WTC11 (cell line): ENCODE measurements around the gene SLC17A5. TPM values are rescaled to one million over a fixed set of nuclear protein-coding genes. Genes with fewer than 3 reads are reported as not detected.

ENCODE experiments used
- ATAC-seq: fragments of 200-7000 bp; cut with Tn5 transposase; 2 replicates; pipeline ENCODE4 v1.10.0; 2021; ENCODE audit warnings: mild to moderate bottlenecking, moderate library complexity
- CTCF ChIA-PET: fragments of 300-600 bp; sonication (Branson Sonifier 250); formaldehyde crosslinking; loops from one replicate; lab custom pipeline; 2021; ENCODE audit warnings: antibody characterized with exemption; lab: Charles Lee
- POLR2A ChIA-PET: fragments of 350-600 bp; sonication (Branson Sonifier 250); formaldehyde crosslinking; loops from one replicate; lab custom pipeline; 2021; ENCODE audit warnings: antibody characterized with exemption; lab: Charles Lee
- DNase-seq: peaks from one replicate; pipeline ENCODE4 v3.0.0; 2021; ENCODE audit warnings: low spot score
- H3K27ac Mint-ChIP-seq: 2 replicates; pipeline ENCODE4 v1.8.0; 2021; ENCODE audit warnings: mixed read lengths
- H3K27me3 Mint-ChIP-seq: 2 replicates; pipeline ENCODE4 v1.8.0; 2021; ENCODE audit warnings: low read depth, mild to moderate bottlenecking, moderate library complexity, mixed read lengths
- H3K36me3 Mint-ChIP-seq: 2 replicates; pipeline ENCODE4 v1.8.0; 2021; ENCODE audit warnings: mixed read lengths
- H3K4me1 Mint-ChIP-seq: 2 replicates; pipeline ENCODE4 v1.8.0; 2022; ENCODE audit warnings: mixed read lengths
- H3K4me3 Mint-ChIP-seq: 2 replicates; pipeline ENCODE4 v1.8.0; 2021; ENCODE audit warnings: mild to moderate bottlenecking, moderate library complexity, mixed read lengths
- H3K9me3 Mint-ChIP-seq: 2 replicates; pipeline ENCODE4 v1.8.0; 2021; ENCODE audit warnings: mixed read lengths
- ATF1 ChIP-seq: sonication (generic); formaldehyde crosslinking; IDR thresholded peaks from 2 replicates; pipeline ENCODE4 v1.8.1; 2023; ENCODE audit warnings: mild to moderate bottlenecking, moderate library complexity, missing genetic modification reagents
- ETV6 ChIP-seq: sonication (generic); formaldehyde crosslinking; IDR thresholded peaks from 2 replicates; pipeline ENCODE4 v1.8.1; 2022; ENCODE audit warnings: mild to moderate bottlenecking, missing genetic modification reagents
- FOXK1 ChIP-seq: sonication (generic); formaldehyde crosslinking; IDR thresholded peaks from 2 replicates; pipeline ENCODE4 v1.8.0; 2022; ENCODE audit warnings: mild to moderate bottlenecking, moderate library complexity, missing genetic modification reagents
- GTF2I ChIP-seq: fragments of 250-450 bp; sonication (Bioruptor Pico); conservative IDR thresholded peaks from 2 replicates; pipeline ENCODE4 v1.4.0; 2021; ENCODE audit warnings: mild to moderate bottlenecking
- KAT7 ChIP-seq: sonication (generic); formaldehyde crosslinking; IDR thresholded peaks from 2 replicates; pipeline ENCODE4 v1.8.1; 2023; ENCODE audit warnings: missing genetic modification reagents, mild to moderate bottlenecking, borderline replicate concordance
- MXD4 ChIP-seq: fragments of 250-450 bp; sonication (Bioruptor Pico); IDR thresholded peaks from 2 replicates; pipeline ENCODE4 v1.8.0; 2021; ENCODE audit warnings: mild to moderate bottlenecking, moderate library complexity, borderline replicate concordance
- NR1H2 ChIP-seq: sonication (generic); formaldehyde crosslinking; IDR thresholded peaks from 2 replicates; pipeline ENCODE4 v1.9.0; 2021; ENCODE audit warnings: mild to moderate bottlenecking, moderate library complexity, missing genetic modification reagents
- RORB ChIP-seq: fragments of 250-450 bp; sonication (Bioruptor Pico); IDR thresholded peaks from 2 replicates; pipeline ENCODE4 v1.9.0; 2021; ENCODE audit warnings: mild to moderate bottlenecking
- SP1 ChIP-seq: sonication (generic); formaldehyde crosslinking; conservative IDR thresholded peaks from 2 replicates; pipeline ENCODE4 v1.8.1; 2022; ENCODE audit warnings: missing genetic modification reagents
- TCF7 ChIP-seq: sonication (generic); formaldehyde crosslinking; IDR thresholded peaks from 2 replicates; pipeline ENCODE4 v1.8.0; 2022; ENCODE audit warnings: mild to moderate bottlenecking, low read depth, missing genetic modification reagents, moderate library complexity
- ZBTB21 ChIP-seq: sonication (generic); formaldehyde crosslinking; IDR thresholded peaks from 2 replicates; pipeline ENCODE4 v1.8.1; 2023; ENCODE audit warnings: mild to moderate bottlenecking, missing genetic modification reagents, borderline replicate concordance
- ZNF121 ChIP-seq: sonication (generic); formaldehyde crosslinking; IDR thresholded peaks from 2 replicates; pipeline ENCODE4 v1.8.0; 2023; ENCODE audit warnings: missing genetic modification reagents
- ZNF219 ChIP-seq: sonication (generic); formaldehyde crosslinking; IDR thresholded peaks from 2 replicates; pipeline ENCODE4 v1.8.0; 2023; ENCODE audit warnings: missing genetic modification reagents, mild to moderate bottlenecking, borderline replicate concordance
- ZNF396 ChIP-seq: fragments of 250-450 bp; sonication (Bioruptor Pico); IDR thresholded peaks from 2 replicates; pipeline ENCODE4 v1.8.0; 2021; ENCODE audit warnings: mild to moderate bottlenecking, moderate library complexity, borderline replicate concordance
- total RNA-seq: library from RNA; stranded (reverse); gene quantifications from 3 replicates; pipeline ENCODE4 v1.2.3, GENCODE V29; 2021
- TF ChIP-seq, protein P1 (sequence below): sonication (generic); formaldehyde crosslinking; conservative IDR thresholded peaks from 2 replicates; pipeline ENCODE4 v1.8.1; 2022; ENCODE audit warnings: mild to moderate bottlenecking, missing genetic modification reagents
- TF ChIP-seq, protein P2 (sequence below): sonication (generic); formaldehyde crosslinking; IDR thresholded peaks from 2 replicates; pipeline ENCODE4 v1.8.1; 2023; ENCODE audit warnings: mild to moderate bottlenecking, missing genetic modification reagents
- TF ChIP-seq, protein P3 (sequence below): sonication (generic); formaldehyde crosslinking; IDR thresholded peaks from 2 replicates; pipeline ENCODE4 v1.8.0; 2023; ENCODE audit warnings: missing genetic modification reagents
- TF ChIP-seq, protein P4 (sequence below): sonication (generic); formaldehyde crosslinking; IDR thresholded peaks from 2 replicates; pipeline ENCODE4 v1.8.0; 2022; ENCODE audit warnings: mild to moderate bottlenecking, missing genetic modification reagents
- TF ChIP-seq, protein P5 (sequence below): fragments of 250-450 bp; sonication (Bioruptor Pico); IDR thresholded peaks from 2 replicates; pipeline ENCODE4 v1.9.0; 2021; ENCODE audit warnings: mild to moderate bottlenecking, borderline replicate concordance
- TF ChIP-seq, protein P6 (sequence below): sonication (generic); formaldehyde crosslinking; IDR thresholded peaks from 2 replicates; pipeline ENCODE4 v1.8.1; 2022; ENCODE audit warnings: low read depth, mild to moderate bottlenecking, moderate library complexity, missing genetic modification reagents, borderline replicate concordance
- TF ChIP-seq, protein P7 (sequence below): fragments of 250-450 bp; sonication (Bioruptor Pico); IDR thresholded peaks from 2 replicates; pipeline ENCODE4 v1.9.0; 2021; ENCODE audit warnings: moderate library complexity, mild to moderate bottlenecking, inconsistent platforms, borderline replicate concordance

Gene SLC17A5
- total RNA-seq, 1 experiment from 2014 or later: 9.3 TPM

DNA sequence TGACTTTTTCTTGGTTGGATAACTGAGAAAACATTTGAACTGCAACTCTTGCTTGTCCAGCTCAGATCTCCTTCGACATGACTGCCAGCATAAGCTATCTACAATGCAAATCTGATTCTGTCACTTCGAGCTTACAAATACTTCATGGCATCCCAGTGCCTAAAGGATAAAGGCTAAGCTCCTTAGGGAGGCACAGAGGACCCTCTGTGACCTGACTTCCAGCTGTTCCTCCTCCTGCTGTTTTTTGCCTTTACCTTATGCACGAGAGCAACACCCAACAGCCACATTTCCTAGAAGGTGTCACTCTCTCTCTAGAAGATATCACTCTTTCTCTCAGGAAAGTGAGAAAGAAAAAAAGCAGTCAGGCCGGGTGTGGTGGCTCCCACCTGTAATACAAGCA lies 23.4 kb downstream of the SLC17A5 start:
- Mint-ChIP-seq H3K27ac (0 out of 2 replicates have a peak overlapping the region, but pooled peaks have one; percentile 19), H3K27me3 (no peaks in the 10 kb centered on the region)
- POLR2A ChIA-PET: no interaction called here
- TF ChIP-seq, protein P1, sequence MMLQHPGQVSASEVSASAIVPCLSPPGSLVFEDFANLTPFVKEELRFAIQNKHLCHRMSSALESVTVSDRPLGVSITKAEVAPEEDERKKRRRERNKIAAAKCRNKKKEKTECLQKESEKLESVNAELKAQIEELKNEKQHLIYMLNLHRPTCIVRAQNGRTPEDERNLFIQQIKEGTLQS: no peak
- TF ChIP-seq SP1 (CRISPR knock-in tag) (no peak), ZNF219 (CRISPR knock-in tag) (no peak), RORB (CRISPR knock-in tag) (no peak), ATF1 (CRISPR knock-in tag) (no peak), ZNF121 (CRISPR knock-in tag) (no peak), ZNF396 (no peak), ETV6 (CRISPR knock-in tag) (no peak), TCF7 (CRISPR knock-in tag) (no peak)
- TF ChIP-seq, protein P2, sequence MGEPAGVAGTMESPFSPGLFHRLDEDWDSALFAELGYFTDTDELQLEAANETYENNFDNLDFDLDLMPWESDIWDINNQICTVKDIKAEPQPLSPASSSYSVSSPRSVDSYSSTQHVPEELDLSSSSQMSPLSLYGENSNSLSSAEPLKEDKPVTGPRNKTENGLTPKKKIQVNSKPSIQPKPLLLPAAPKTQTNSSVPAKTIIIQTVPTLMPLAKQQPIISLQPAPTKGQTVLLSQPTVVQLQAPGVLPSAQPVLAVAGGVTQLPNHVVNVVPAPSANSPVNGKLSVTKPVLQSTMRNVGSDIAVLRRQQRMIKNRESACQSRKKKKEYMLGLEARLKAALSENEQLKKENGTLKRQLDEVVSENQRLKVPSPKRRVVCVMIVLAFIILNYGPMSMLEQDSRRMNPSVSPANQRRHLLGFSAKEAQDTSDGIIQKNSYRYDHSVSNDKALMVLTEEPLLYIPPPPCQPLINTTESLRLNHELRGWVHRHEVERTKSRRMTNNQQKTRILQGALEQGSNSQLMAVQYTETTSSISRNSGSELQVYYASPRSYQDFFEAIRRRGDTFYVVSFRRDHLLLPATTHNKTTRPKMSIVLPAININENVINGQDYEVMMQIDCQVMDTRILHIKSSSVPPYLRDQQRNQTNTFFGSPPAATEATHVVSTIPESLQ (CRISPR knock-in tag): no peak
- TF ChIP-seq, protein P3, sequence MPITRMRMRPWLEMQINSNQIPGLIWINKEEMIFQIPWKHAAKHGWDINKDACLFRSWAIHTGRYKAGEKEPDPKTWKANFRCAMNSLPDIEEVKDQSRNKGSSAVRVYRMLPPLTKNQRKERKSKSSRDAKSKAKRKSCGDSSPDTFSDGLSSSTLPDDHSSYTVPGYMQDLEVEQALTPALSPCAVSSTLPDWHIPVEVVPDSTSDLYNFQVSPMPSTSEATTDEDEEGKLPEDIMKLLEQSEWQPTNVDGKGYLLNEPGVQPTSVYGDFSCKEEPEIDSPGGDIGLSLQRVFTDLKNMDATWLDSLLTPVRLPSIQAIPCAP: no peak
- TF ChIP-seq, protein P4, sequence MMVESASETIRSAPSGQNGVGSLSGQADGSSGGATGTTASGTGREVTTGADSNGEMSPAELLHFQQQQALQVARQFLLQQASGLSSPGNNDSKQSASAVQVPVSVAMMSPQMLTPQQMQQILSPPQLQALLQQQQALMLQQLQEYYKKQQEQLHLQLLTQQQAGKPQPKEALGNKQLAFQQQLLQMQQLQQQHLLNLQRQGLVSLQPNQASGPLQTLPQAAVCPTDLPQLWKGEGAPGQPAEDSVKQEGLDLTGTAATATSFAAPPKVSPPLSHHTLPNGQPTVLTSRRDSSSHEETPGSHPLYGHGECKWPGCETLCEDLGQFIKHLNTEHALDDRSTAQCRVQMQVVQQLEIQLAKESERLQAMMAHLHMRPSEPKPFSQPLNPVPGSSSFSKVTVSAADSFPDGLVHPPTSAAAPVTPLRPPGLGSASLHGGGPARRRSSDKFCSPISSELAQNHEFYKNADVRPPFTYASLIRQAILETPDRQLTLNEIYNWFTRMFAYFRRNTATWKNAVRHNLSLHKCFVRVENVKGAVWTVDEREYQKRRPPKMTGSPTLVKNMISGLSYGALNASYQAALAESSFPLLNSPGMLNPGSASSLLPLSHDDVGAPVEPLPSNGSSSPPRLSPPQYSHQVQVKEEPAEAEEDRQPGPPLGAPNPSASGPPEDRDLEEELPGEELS: no peak
- TF ChIP-seq, protein P5, sequence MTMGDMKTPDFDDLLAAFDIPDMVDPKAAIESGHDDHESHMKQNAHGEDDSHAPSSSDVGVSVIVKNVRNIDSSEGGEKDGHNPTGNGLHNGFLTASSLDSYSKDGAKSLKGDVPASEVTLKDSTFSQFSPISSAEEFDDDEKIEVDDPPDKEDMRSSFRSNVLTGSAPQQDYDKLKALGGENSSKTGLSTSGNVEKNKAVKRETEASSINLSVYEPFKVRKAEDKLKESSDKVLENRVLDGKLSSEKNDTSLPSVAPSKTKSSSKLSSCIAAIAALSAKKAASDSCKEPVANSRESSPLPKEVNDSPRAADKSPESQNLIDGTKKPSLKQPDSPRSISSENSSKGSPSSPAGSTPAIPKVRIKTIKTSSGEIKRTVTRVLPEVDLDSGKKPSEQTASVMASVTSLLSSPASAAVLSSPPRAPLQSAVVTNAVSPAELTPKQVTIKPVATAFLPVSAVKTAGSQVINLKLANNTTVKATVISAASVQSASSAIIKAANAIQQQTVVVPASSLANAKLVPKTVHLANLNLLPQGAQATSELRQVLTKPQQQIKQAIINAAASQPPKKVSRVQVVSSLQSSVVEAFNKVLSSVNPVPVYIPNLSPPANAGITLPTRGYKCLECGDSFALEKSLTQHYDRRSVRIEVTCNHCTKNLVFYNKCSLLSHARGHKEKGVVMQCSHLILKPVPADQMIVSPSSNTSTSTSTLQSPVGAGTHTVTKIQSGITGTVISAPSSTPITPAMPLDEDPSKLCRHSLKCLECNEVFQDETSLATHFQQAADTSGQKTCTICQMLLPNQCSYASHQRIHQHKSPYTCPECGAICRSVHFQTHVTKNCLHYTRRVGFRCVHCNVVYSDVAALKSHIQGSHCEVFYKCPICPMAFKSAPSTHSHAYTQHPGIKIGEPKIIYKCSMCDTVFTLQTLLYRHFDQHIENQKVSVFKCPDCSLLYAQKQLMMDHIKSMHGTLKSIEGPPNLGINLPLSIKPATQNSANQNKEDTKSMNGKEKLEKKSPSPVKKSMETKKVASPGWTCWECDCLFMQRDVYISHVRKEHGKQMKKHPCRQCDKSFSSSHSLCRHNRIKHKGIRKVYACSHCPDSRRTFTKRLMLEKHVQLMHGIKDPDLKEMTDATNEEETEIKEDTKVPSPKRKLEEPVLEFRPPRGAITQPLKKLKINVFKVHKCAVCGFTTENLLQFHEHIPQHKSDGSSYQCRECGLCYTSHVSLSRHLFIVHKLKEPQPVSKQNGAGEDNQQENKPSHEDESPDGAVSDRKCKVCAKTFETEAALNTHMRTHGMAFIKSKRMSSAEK (CRISPR knock-in tag): no peak
- TF ChIP-seq, protein P6, sequence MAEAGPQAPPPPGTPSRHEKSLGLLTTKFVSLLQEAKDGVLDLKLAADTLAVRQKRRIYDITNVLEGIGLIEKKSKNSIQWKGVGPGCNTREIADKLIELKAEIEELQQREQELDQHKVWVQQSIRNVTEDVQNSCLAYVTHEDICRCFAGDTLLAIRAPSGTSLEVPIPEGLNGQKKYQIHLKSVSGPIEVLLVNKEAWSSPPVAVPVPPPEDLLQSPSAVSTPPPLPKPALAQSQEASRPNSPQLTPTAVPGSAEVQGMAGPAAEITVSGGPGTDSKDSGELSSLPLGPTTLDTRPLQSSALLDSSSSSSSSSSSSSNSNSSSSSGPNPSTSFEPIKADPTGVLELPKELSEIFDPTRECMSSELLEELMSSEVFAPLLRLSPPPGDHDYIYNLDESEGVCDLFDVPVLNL (CRISPR knock-in tag): no peak
- TF ChIP-seq, all 79 proteins: peak for 0
- no peak overlapping the region for H3K4me3 Mint-ChIP-seq
- no peaks in the 10 kb centered on the region for H3K9me3 Mint-ChIP-seq
- peaks cover 27% of the 10 kb centered on the region for H3K36me3 Mint-ChIP-seq
- ATAC-seq (no peak), DNase-seq (no peak)
- H3K4me1 Mint-ChIP-seq: no peaks in the 10 kb centered on the region
- CTCF ChIA-PET: interaction anchor here (1.1 kb wide), 1 partner anchor 22 kb away, joined by 3 read pairs; no protein-coding TSS in a partner anchor

DNA sequence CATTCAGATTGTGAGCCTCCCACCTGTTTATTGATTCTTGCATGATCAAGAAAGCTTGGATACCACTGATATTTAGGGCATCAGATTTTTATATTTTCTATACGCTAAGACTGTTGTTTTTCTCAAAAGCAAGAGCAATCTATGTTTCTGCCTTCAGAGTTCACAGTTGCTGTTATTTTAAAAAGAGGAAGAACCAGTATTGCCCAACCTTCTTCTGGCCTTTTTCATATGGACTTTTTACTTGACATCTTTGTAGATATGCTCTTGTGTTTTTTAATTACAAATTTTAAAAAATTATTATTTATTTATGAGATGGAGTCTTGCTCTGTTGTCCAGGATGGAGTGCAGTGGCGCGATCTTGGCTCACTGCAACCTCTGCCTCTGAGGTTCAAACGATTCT lies 28.9 kb downstream of the SLC17A5 start:
- CTCF ChIA-PET: no interaction called here
- Mint-ChIP-seq H3K27me3 (no peaks in the 10 kb centered on the region), H3K36me3 (peaks cover 4% of the 10 kb centered on the region; the same call in 1 of the 2 replicates), H3K4me3 (no peak overlapping the region), H3K9me3 (no peaks in the 10 kb centered on the region), H3K4me1 (no peaks in the 10 kb centered on the region), H3K27ac (no peak overlapping the region)
- POLR2A ChIA-PET: no interaction called here
- ATAC-seq (no peak), DNase-seq (no peak)
- TF ChIP-seq NR1H2 (CRISPR knock-in tag): no peak
- TF ChIP-seq, protein P7, sequence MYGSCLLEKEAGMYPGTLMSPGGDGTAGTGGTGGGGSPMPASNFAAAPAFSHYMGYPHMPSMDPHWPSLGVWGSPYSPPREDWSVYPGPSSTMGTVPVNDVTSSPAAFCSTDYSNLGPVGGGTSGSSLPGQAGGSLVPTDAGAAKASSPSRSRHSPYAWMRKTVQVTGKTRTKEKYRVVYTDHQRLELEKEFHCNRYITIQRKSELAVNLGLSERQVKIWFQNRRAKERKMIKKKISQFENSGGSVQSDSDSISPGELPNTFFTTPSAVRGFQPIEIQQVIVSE (CRISPR knock-in tag): no peak
- TF ChIP-seq MXD4 (CRISPR knock-in tag): no peak
- TF ChIP-seq ZBTB21 (CRISPR knock-in tag): no peak
- no peak for TF ChIP-seq KAT7
- no peak for TF ChIP-seq FOXK1 (CRISPR knock-in tag)
- TF ChIP-seq GTF2I (CRISPR knock-in tag): no peak
